Mucosa of rectum (tissue), 2 donors: Measurements from ENCODE around the gene ANKMY2.
"Not testable (repeated sequence)": the region's sequence is repeated elsewhere in the genome, so short reads cannot be mapped to it uniquely, and the experiment has no call there.

Source experiments
- H3K27ac ChIP-seq, 2 donors: one replicate each; pipeline ENCODE4 v1.7.0; 2013; ENCODE audit warnings: inconsistent platforms in 2 of 2, low read depth in 2 of 2, low read length in 2 of 2
- H3K27me3 ChIP-seq, 2 donors: one replicate each; pipeline ENCODE4 v1.7.0; 2013; ENCODE audit warnings: low read length in 2 of 2; ENCODE audit not compliant: control insufficient read depth in 2 of 2, insufficient read depth in 2 of 2
- H3K36me3 ChIP-seq, 2 donors: one replicate each; pipeline ENCODE4 v1.7.0; 2013; ENCODE audit warnings: low read length in 2 of 2; ENCODE audit not compliant: control insufficient read depth in 2 of 2, insufficient read depth in 2 of 2
- H3K4me1 ChIP-seq, 2 donors: one replicate each; pipeline ENCODE4 v1.7.0; 2013; ENCODE audit warnings: low read length in 2 of 2, mild to moderate bottlenecking in 1 of 2; ENCODE audit not compliant: control insufficient read depth in 2 of 2, insufficient read depth in 2 of 2
- H3K4me3 ChIP-seq, 2 donors: one replicate each; pipeline ENCODE4 v1.7.0; 2013; ENCODE audit warnings: low read length in 2 of 2
- H3K9ac ChIP-seq, 2 donors: one replicate each; pipeline ENCODE4 v1.7.0; 2013; ENCODE audit warnings: low read length in 2 of 2, low read depth in 1 of 2, mild to moderate bottlenecking in 1 of 2
- H3K9me3 ChIP-seq, 2 donors: one replicate each; pipeline ENCODE4 v1.7.0; 2013; ENCODE audit warnings: low read length in 2 of 2; ENCODE audit not compliant: control insufficient read depth in 2 of 2
- donor health status: healthy.
- donor health status: Normal muscosa, but diverticular disease.

The ANKMY2 gene

DNA sequence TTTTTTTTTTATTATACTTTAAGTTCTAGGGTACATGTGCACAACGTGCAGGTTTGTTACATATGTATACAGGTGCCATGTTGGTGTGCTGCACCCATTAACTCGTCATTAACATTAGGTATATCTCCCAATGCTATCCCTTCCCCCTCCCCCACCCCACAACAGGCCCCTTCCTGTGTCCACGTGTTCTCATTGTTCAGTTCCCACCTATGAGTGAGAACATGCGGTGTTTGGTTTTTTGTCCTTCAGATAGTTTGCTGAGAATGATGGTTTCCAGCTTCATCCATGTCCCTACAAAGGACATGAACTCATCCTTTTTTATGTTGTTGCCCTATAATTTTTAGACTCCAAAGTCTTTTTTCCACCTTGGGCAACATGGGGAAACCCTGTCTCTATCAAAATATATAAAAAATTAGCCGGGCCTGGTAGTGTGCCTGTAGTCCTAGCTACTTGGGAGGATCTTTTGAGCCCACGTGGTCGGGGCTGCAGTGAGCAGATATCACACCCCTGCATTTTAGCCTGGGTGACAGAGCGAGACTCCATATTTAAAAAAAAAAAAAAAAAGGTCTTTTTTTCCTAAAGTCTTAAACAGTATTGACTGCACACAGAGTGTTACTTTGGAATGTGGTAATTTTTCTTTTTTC is 14.4 kb upstream of the ANKMY2 start:
- not testable (repeated sequence) for H3K27ac ChIP-seq, H3K36me3 ChIP-seq, H3K27me3 ChIP-seq, H3K9me3 ChIP-seq, H3K4me1 ChIP-seq, H3K4me3 ChIP-seq, H3K9ac ChIP-seq

DNA sequence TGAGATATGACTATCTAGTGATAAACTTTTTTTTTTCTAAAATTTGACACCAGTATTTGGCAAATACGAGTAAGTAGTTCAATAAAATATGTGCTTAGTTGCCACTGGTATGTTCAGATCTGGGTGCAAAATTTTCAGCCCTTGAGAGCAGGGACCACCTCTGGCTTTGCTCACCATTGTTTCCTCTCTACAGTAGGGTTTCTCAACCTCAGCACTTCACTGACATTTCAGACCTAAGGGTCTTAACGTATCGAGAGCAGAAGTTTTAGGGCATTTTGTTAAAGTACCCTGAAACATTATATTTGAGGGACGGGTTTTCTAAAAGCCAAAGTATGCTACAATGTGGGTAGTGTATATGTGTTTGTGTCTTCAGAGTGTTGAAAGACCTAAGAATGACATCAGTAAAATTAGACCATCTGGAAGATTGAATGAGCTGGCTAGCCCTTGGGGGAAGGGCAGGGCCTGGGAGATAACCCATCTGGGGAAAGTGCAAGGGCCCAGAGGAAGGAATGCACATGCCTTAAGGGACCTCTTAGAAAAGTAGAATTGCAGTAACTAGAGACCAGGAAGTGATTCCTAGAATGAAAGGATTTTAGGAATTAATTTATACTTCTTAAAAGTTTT is 12.2 kb upstream of the ANKMY2 start:
- no peak overlapping the region for H3K9ac ChIP-seq
- H3K9me3 ChIP-seq = no peaks in the 10 kb centered on the region
- no peak overlapping the region for H3K4me3 ChIP-seq
- H3K36me3 ChIP-seq = no peaks in the 10 kb centered on the region
- no peak overlapping the region for H3K27ac ChIP-seq
- peaks cover 4 to 8% of the 10 kb centered on the region in 2 donors for H3K4me1 ChIP-seq
- H3K27me3 ChIP-seq = no peaks in the 10 kb centered on the region

DNA sequence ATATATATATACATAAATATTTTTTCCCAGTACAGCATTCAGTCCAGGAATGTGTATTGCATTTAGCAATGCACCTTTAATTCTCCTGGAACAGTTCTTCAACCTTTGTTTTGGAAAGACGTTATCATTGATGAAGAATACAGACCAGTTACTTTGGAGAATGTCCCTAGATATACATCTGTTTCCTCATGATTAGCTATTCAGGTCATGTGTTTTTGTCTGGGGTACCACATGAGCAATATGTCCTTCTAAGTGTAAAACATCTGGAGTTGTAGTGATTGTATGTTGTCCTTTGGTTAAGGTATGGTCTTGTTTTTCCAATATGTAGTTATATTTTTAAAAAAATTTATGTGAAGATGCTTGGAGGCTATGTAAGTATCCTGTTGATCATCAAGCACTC is 10.6 kb upstream of the ANKMY2 start:
- Histone ChIP-seq H3K27ac (no peak overlapping the region), H3K9me3 (no peaks in the 10 kb centered on the region)

DNA sequence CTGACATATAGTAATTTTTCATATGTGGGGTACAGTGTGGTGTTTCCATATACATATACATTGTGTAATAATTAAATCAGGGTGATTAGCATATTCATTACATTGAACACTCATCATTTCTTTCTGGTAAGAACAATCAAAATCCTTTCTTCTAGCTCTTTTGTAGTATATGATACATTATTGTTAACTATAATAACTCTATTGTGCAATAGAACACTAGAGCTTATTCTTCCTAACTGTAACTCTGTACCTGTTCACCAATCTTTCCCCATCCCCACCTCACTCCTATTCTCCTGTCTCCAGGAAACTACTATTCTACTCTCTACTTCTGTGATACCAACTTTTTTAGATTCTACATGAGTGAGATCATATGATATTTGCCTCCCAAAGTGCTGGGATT is 9.8 kb upstream of the ANKMY2 start:
- H3K9me3 ChIP-seq = no peaks in the 10 kb centered on the region
- H3K36me3 ChIP-seq = no peaks in the 10 kb centered on the region
- no peak overlapping the region for H3K4me3 ChIP-seq
- H3K9ac ChIP-seq = no peak overlapping the region
- no peaks in the 10 kb centered on the region for H3K27me3 ChIP-seq
- H3K27ac ChIP-seq = no peak overlapping the region
- peaks cover 0 to 2% of the 10 kb centered on the region in 2 donors for H3K4me1 ChIP-seq

More for the DNA sequence above, 10.6 kb upstream of the ANKMY2 start:
- H3K27me3 ChIP-seq = no peaks in the 10 kb centered on the region
- no peak overlapping the region for H3K4me3 ChIP-seq
- no peak overlapping the region for H3K9ac ChIP-seq
- no peaks in the 10 kb centered on the region for H3K36me3 ChIP-seq
- peaks cover 1 to 8% of the 10 kb centered on the region in 2 donors for H3K4me1 ChIP-seq

DNA sequence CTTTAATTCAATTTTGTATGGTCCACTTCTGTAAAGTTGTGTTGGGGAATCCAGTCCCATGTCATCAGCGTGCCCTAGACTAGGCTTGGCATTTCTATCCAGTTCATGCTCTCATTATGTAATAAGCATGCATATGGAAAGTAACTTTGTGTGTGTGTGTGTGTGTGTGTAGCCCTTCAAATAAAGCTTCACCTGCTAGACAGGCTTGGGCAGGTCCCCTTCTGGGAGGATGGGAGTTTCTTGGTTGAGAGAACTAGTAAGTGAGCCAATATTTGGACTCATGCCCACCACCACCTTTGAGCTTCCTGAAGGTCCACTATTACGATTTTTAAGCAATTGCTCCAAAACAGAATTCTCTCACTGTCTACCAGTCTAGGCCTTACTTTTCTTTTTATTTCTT is 7.3 kb upstream of the ANKMY2 start:
- peaks cover 7 to 9% of the 10 kb centered on the region in 2 donors for H3K4me1 ChIP-seq
- no peaks in the 10 kb centered on the region for H3K27me3 ChIP-seq
- no peaks in the 10 kb centered on the region for H3K36me3 ChIP-seq
- no peaks in the 10 kb centered on the region for H3K9me3 ChIP-seq
- no peak overlapping the region for H3K4me3 ChIP-seq
- H3K9ac ChIP-seq = no peak overlapping the region
- H3K27ac ChIP-seq = no peak overlapping the region

DNA sequence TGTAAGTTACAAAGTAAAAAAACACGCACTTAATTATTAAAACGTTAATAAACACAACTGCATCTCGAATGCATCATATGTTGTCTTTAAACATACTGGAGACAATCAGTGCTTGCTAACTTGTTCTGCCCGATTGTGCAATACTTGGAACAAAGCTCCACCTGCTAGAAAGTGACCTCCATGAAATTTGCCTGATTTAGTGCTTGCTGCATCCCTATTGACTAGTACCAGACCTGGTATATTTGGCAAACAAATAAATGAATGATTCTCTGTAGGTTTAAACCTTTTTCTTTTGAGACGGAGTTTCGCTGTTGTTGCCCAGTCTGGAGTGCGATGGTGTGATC is 6.7 kb upstream of the ANKMY2 start:
- H3K27ac ChIP-seq = no peak overlapping the region
- H3K4me1 ChIP-seq = peaks cover 12 to 16% of the 10 kb centered on the region in 2 donors
- no peaks in the 10 kb centered on the region for H3K36me3 ChIP-seq
- H3K9ac ChIP-seq = no peak overlapping the region
- H3K27me3 ChIP-seq = no peaks in the 10 kb centered on the region
- H3K9me3 ChIP-seq = no peaks in the 10 kb centered on the region
- no peak overlapping the region for H3K4me3 ChIP-seq

DNA sequence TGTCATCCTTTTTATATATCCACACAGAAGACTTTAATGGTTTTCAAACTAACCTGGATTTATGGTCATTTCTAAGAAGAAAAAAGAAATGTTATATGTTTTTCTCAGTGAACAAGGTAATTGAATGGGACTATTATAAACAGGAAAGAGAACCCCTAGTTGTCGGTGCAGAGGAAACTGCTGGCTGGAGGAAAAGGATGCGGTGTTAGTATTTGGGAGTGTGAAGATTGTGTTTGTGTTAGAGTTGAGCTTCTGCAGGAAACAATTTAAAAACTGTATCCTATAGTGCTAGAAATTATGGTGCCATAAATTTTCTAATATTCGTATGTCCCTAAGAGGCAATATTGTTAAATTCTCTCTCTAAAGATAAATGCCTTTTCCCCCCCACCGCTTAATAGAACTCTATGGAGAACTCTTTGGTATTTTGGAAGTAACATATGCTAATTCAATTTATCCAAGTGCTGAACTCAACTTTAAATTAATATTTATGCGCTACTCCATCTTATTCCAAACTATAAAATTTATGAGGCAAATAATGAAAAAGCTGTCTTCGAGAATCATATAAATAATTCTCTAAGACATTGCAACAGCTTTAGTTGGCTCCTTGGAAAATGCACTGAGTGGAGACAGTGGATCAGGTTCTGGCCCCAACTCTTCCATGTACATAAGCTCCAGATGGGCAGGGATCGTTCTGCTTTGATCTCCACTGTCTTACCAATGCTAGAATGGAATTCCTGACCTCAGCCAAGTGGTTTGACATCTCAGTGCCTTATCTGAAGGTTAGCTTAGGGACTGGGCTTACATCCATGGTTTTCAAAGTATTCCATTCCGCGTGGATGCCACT is 6.1 kb upstream of the ANKMY2 start:
- Histone ChIP-seq H3K4me1 (peaks cover 16 to 17% of the 10 kb centered on the region in 2 donors), H3K4me3 (no peak overlapping the region)

DNA sequence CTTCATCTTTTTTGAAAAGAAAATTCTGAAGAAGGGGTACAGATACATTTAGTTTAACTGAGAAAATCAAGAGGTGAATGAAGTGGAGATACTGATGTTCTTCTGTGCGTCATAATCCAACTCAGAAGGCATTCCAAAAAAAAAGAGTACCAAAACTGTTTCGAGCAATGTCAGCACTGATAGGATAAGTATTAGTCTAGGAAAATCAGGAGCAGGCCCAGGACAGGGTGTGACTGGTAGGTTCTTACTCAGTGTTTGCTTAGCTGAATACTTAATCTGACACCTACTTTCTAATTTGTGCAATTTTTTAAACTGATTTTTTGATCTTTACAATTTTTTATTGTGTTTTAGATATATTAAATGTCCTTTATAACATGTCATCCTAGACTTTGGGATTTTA is 4.7 kb upstream of the ANKMY2 start:
- H3K4me3 ChIP-seq = no peak overlapping the region
- peaks cover 16 to 17% of the 10 kb centered on the region in 2 donors for H3K4me1 ChIP-seq
- no peak overlapping the region for H3K27ac ChIP-seq
- H3K36me3 ChIP-seq = no peaks in the 10 kb centered on the region
- no peak overlapping the region for H3K9ac ChIP-seq
- H3K9me3 ChIP-seq = no peaks in the 10 kb centered on the region
- no peaks in the 10 kb centered on the region for H3K27me3 ChIP-seq

More for the DNA sequence above, 6.1 kb upstream of the ANKMY2 start:
- Histone ChIP-seq H3K9me3 (no peaks in the 10 kb centered on the region), H3K36me3 (no peaks in the 10 kb centered on the region), H3K27me3 (no peaks in the 10 kb centered on the region), H3K27ac (no peak overlapping the region), H3K9ac (no peak overlapping the region)

DNA sequence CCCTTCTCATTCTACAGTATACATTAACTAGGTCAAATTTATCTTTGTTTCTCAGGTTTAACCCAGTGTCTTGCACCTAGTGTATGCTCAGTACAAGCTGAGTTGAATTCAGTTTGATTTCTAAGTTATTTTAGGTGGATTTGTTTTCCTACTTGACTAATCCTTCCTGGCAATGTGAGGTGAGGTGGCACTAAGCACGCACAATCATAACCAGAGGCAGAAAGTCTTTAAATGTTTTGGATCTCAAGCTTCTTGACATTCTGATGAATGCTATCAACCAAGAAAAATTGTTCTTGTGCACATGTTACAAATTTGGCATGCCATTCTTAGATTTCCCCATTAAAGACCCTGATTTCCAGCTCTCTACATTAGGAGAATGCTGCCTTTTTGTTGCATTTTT is 3.6 kb upstream of the ANKMY2 start:
- Histone ChIP-seq H3K9me3 (no peaks in the 10 kb centered on the region), H3K4me3 (no peak overlapping the region), H3K9ac (no peak overlapping the region), H3K4me1 (peaks cover 17 to 19% of the 10 kb centered on the region in 2 donors), H3K36me3 (no peaks in the 10 kb centered on the region), H3K27ac (no peak overlapping the region), H3K27me3 (no peaks in the 10 kb centered on the region)

DNA sequence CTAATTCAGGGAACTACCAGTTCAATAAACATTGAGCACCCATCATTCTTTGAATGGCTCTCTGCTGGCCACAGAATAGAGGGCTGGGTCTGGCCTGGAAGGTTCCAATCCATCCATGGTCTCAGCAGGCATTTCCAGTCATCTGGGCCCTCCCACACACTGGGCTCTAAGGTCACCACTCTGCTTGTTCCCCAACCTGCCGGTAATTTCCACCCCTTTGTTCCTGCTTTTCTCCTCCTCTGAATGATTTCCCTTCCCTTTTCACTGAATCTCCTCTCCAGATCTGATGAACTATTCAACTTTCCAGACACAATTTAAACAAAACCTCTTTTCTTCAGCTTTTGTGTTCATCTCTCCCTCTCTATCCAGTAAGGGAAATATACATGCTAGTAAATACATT is 3.0 kb upstream of the ANKMY2 start:
- Histone ChIP-seq H3K27me3 (no peaks in the 10 kb centered on the region), H3K9me3 (no peaks in the 10 kb centered on the region), H3K4me3 (peak overlapping the region; percentile 5 to 14), H3K36me3 (no peaks in the 10 kb centered on the region), H3K4me1 (peaks cover 21 to 24% of the 10 kb centered on the region in 2 donors), H3K27ac (no peak overlapping the region), H3K9ac (no peak overlapping the region)
